ENCODE results near the gene FMN2. TPM values are rescaled to one million over a fixed set of nuclear protein-coding genes. Genes with fewer than 3 reads are reported as not detected.
"Not testable (repeated sequence)": the region's sequence is repeated elsewhere in the genome, so short reads cannot be mapped to it uniquely, and the experiment has no call there.

The FMN2 gene
- total and polyA plus RNA-seq, 2 experiments from 2014 or later: 0.97 TPM; not detected in 1

DNA sequence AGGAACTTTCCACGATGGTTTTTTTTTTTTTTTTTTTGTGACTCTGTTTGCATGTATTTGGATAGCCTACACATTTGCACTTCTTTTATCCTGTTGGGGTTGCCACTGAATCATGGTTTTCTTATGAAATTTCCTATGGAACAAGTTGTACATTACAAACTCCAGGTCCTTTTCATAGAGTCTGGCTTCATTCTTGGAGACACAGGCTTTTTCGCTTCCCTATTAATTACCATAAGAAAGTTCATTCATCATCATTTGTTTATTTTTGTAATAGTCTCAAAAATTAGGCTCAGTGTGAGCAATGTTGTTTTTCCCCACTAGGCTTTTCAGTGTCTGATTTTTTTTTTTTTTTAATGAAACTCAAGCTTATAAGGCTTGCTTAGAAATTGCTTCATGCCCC is 179.4 kb downstream of the FMN2 start:
- 75% methylated on average over 2 of the region's 2 CpGs for WGBS (ENCODE audit: low lambda C conversion rate, missing lambda C conversion rate)
- Histone ChIP-seq H3K4me3 (no peak overlapping the region), H3K36me3 (replicated peaks; ENCODE audit: insufficient read depth, low read depth) (no peaks in the 10 kb centered on the region), H3K9me2 (replicated peaks; ENCODE audit: insufficient read depth) (no peaks in the 10 kb centered on the region), H3K79me2 (no peaks in the 10 kb centered on the region), H2AFZ (no peak overlapping the region), H3K4me2 (no peak overlapping the region), H4K20me1 (ENCODE audit: insufficient read depth, poor library complexity, severe bottlenecking) (no peaks in the 10 kb centered on the region), H3K9me3 (ENCODE audit: low read depth) (no peaks in the 10 kb centered on the region), H3K4me1 (ENCODE audit: insufficient read depth) (no peaks in the 10 kb centered on the region), H3K27ac (no peak overlapping the region), H3K27me3 (no peaks in the 10 kb centered on the region)
- no peak for DNase-seq (ENCODE audit: low spot score)
- TF ChIP-seq, protein P1, sequence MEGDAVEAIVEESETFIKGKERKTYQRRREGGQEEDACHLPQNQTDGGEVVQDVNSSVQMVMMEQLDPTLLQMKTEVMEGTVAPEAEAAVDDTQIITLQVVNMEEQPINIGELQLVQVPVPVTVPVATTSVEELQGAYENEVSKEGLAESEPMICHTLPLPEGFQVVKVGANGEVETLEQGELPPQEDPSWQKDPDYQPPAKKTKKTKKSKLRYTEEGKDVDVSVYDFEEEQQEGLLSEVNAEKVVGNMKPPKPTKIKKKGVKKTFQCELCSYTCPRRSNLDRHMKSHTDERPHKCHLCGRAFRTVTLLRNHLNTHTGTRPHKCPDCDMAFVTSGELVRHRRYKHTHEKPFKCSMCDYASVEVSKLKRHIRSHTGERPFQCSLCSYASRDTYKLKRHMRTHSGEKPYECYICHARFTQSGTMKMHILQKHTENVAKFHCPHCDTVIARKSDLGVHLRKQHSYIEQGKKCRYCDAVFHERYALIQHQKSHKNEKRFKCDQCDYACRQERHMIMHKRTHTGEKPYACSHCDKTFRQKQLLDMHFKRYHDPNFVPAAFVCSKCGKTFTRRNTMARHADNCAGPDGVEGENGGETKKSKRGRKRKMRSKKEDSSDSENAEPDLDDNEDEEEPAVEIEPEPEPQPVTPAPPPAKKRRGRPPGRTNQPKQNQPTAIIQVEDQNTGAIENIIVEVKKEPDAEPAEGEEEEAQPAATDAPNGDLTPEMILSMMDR (IDR thresholded peaks at IDR 0.05; ENCODE audit: poor library complexity): no peak
- no peak for TF ChIP-seq EZH2 (IDR thresholded peaks at IDR 0.05; ENCODE audit: borderline replicate concordance)

DNA sequence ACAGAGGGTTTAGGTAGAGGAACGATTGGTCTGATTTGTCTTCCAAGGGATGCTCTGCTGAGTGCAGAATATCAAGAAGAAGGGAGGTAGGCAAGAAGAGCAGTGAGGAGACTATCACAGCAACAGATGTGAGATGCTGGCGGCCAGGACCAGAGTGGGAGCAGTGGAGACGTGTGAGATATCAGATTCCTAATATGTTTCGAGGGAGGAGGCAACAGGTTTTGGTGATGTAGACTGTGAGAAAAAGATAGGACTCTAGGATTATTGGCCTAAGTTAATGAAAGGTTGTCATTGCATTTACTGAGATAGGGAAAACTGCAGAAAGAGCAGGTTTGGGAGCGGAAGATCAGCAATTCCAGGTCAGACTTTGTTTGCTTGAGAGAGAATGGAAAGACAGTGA is 182.9 kb downstream of the FMN2 start:
- no peak for DNase-seq (ENCODE audit: low spot score)
- H3K27me3 ChIP-seq: no peaks in the 10 kb centered on the region
- H3K36me3 ChIP-seq (replicated peaks; ENCODE audit: insufficient read depth, low read depth): no peaks in the 10 kb centered on the region
- H3K27ac ChIP-seq: no peak overlapping the region
- H4K20me1 ChIP-seq (ENCODE audit: insufficient read depth, poor library complexity, severe bottlenecking): no peaks in the 10 kb centered on the region
- H3K9me2 ChIP-seq (replicated peaks; ENCODE audit: insufficient read depth): no peaks in the 10 kb centered on the region
- no peak overlapping the region for H3K4me3 ChIP-seq
- no peak overlapping the region for H3K4me2 ChIP-seq
- TF ChIP-seq EZH2phosphoT487 (IDR thresholded peaks at IDR 0.05; ENCODE audit: low read depth, severe bottlenecking, unreplicated experiment): no peak
- TF ChIP-seq, protein P1 (IDR thresholded peaks at IDR 0.05; ENCODE audit: poor library complexity): no peak
- no peak for TF ChIP-seq EZH2 (IDR thresholded peaks at IDR 0.05; ENCODE audit: borderline replicate concordance)
- H3K4me1 ChIP-seq (ENCODE audit: insufficient read depth): no peaks in the 10 kb centered on the region
- H3K79me2 ChIP-seq: no peaks in the 10 kb centered on the region
- 75% methylated on average over 5 of the region's 5 CpGs for WGBS (ENCODE audit: low lambda C conversion rate, missing lambda C conversion rate)
- no peak overlapping the region for H2AFZ ChIP-seq
- no peaks in the 10 kb centered on the region for H3K9me3 ChIP-seq (ENCODE audit: low read depth)

DNA sequence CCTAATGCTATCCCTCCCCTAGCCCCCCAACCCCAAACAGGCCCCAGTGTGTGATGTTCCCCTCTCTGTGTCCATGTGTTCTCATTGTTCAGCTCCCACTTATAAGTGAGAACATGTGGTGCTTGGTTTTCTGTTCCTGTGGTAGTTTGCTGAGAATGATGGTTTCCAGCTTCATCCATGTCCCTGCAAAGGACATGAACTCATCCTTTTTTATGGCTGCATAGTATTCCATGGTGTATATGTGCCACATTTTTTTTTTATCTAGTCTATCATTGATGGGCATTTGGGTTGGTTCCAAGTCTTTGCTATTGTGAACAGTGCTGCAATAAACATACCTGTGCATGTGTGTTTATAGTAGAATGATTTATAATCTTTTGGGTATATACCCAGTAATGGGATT is 183.5 kb downstream of the FMN2 start:
- not testable (repeated sequence) for H2AFZ ChIP-seq; DNase-seq (ENCODE audit: low spot score); H3K9me2 ChIP-seq (replicated peaks; ENCODE audit: insufficient read depth); H3K4me2 ChIP-seq; H3K4me1 ChIP-seq (ENCODE audit: insufficient read depth); H3K4me3 ChIP-seq; H3K27me3 ChIP-seq; H3K79me2 ChIP-seq; H3K9me3 ChIP-seq (ENCODE audit: low read depth); H4K20me1 ChIP-seq (ENCODE audit: insufficient read depth, poor library complexity, severe bottlenecking); H3K27ac ChIP-seq; H3K36me3 ChIP-seq (replicated peaks; ENCODE audit: insufficient read depth, low read depth)

DNA sequence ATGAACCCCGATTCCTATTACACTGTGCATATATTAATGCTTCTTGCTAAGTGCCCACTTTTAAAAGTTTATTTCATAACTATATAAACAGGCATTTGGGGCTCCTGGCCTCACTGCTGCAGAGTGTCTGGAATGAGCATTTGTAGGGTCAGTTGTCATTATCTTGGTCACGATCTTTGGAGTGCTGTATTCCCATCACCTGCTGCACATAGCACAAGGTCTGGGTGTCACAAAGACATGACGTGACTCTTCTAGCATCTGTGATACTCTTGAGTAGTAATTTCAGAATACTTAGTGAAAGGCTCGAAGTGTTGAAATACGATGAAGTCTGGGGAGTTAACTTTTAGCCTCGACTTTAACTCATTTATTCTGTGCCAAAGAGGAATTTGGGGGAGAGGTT is 186.4 kb downstream of the FMN2 start:
- Histone ChIP-seq H3K9me2 (replicated peaks; ENCODE audit: insufficient read depth) (no peaks in the 10 kb centered on the region), H3K4me1 (ENCODE audit: insufficient read depth) (peaks cover 13% of the 10 kb centered on the region), H3K27ac (no peak overlapping the region), H4K20me1 (ENCODE audit: insufficient read depth, poor library complexity, severe bottlenecking) (no peaks in the 10 kb centered on the region), H3K4me3 (no peak overlapping the region), H2AFZ (no peak overlapping the region), H3K9me3 (ENCODE audit: low read depth) (no peaks in the 10 kb centered on the region), H3K79me2 (no peaks in the 10 kb centered on the region), H3K27me3 (no peaks in the 10 kb centered on the region), H3K36me3 (replicated peaks; ENCODE audit: insufficient read depth, low read depth) (no peaks in the 10 kb centered on the region), H3K4me2 (no peak overlapping the region)
- DNase-seq (ENCODE audit: low spot score): no peak
- TF ChIP-seq, protein P1 (IDR thresholded peaks at IDR 0.05; ENCODE audit: poor library complexity): no peak
- TF ChIP-seq EZH2phosphoT487 (IDR thresholded peaks at IDR 0.05; ENCODE audit: low read depth, severe bottlenecking, unreplicated experiment) (no peak), EZH2 (IDR thresholded peaks at IDR 0.05; ENCODE audit: borderline replicate concordance) (no peak)
- WGBS (ENCODE audit: low lambda C conversion rate, missing lambda C conversion rate): 86% methylated on average over 6 of the region's 6 CpGs
